Measurements from ENCODE around the gene ABCA13.

ABCA13 gene

GRCh38 chr7:48175019-48175418, 3.8 kb downstream of the ABCA13 start:
- TF ChIP-seq, protein P1, sequence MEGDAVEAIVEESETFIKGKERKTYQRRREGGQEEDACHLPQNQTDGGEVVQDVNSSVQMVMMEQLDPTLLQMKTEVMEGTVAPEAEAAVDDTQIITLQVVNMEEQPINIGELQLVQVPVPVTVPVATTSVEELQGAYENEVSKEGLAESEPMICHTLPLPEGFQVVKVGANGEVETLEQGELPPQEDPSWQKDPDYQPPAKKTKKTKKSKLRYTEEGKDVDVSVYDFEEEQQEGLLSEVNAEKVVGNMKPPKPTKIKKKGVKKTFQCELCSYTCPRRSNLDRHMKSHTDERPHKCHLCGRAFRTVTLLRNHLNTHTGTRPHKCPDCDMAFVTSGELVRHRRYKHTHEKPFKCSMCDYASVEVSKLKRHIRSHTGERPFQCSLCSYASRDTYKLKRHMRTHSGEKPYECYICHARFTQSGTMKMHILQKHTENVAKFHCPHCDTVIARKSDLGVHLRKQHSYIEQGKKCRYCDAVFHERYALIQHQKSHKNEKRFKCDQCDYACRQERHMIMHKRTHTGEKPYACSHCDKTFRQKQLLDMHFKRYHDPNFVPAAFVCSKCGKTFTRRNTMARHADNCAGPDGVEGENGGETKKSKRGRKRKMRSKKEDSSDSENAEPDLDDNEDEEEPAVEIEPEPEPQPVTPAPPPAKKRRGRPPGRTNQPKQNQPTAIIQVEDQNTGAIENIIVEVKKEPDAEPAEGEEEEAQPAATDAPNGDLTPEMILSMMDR (conservative IDR thresholded peaks at IDR 0.05), result no peak
- TF ChIP-seq ZFX (IDR thresholded peaks at IDR 0.05), result no peak
- no peak overlapping the region for H3K27ac ChIP-seq

- TF ChIP-seq, protein P1 (conservative IDR thresholded peaks at IDR 0.05), result no peak
- no peak for TF ChIP-seq ZFX (IDR thresholded peaks at IDR 0.05)
Measured at GRCh38 chr7:48176356-48176893, 5.2 kb downstream of the ABCA13 start.

DNA sequence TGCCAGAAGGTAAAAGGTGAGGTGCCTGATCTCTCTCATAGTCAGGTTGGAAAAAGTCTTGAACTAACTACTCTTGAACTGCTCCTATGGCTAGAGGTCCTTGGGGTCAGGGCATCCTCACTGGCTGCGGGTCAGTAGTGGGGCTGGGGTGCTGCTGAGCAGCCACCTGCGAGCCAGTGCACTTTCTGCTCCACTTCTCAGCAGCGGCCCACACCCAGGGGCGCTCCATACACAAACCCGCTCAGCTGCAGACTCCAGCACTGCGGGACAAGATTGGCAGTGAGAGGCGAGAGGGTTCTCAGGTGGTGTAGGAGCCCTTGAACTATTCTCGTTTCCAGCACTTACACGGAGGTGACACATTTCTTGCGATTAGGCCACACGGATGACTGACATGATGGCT, 6.0 kb downstream of the ABCA13 start:
- TF ChIP-seq ZFX (IDR thresholded peaks at IDR 0.05), result no peak
- TF ChIP-seq, protein P1 (conservative IDR thresholded peaks at IDR 0.05), result no peak
- H3K27ac ChIP-seq, result no peak overlapping the region

More at GRCh38 chr7:48176356-48176893, 5.2 kb downstream of the ABCA13 start:
- no peak overlapping the region for H3K27ac ChIP-seq

GRCh38 chr7:48179496-48180030, 8.3 kb downstream of the ABCA13 start:
- H3K27ac ChIP-seq, result no peak overlapping the region
- TF ChIP-seq ZFX (IDR thresholded peaks at IDR 0.05), result no peak

DNA sequence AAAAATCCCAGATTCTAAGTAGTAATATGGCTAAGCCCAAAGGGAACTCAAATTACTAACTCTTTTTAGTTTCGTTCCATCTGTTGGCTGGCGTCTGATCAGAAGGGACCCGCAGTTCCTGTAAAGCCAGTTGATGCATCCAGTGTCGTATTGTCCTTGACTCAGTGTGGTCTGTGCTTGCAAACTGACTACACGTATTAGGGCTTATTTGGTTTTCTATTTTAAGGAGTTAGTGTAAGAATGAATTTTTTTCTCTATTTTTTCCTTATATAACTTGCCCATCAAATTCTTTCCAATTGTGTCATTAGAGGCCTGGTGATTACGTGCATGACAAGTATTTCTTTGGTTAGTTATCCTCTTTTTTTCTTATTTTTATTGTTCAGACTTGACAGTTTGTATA, 9.7 kb downstream of the ABCA13 start:
- H3K27ac ChIP-seq, result no peak overlapping the region
- TF ChIP-seq ZFX (IDR thresholded peaks at IDR 0.05), result no peak
- TF ChIP-seq, protein P1 (conservative IDR thresholded peaks at IDR 0.05), result no peak

GRCh38 chr7:48182718-48183369, 11.6 kb downstream of the ABCA13 start:
- TF ChIP-seq ZFX (IDR thresholded peaks at IDR 0.05), result no peak
- TF ChIP-seq, protein P1 (conservative IDR thresholded peaks at IDR 0.05), result no peak
- no peak overlapping the region for H3K27ac ChIP-seq

DNA sequence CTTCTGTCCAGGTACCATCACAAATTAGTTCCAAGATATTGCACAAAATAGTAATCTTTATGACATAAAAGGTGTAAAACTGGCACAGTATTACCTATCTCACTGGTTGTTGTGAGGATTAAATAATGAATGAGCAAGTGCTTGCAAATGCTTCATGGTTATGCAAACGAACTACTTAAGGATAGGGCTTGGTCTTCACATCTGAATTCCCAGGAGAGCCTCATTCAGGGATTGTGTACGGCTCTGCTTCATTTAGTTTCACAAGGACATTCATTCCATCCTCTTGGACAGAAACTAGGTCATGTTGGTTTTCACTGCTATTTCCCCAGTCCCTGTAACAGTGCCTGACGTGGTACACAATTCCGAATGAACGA, 12.1 kb downstream of the ABCA13 start:
- H3K27ac ChIP-seq, result no peak overlapping the region
- TF ChIP-seq ZFX (IDR thresholded peaks at IDR 0.05), result no peak
- TF ChIP-seq, protein P1 (conservative IDR thresholded peaks at IDR 0.05), result no peak

DNA sequence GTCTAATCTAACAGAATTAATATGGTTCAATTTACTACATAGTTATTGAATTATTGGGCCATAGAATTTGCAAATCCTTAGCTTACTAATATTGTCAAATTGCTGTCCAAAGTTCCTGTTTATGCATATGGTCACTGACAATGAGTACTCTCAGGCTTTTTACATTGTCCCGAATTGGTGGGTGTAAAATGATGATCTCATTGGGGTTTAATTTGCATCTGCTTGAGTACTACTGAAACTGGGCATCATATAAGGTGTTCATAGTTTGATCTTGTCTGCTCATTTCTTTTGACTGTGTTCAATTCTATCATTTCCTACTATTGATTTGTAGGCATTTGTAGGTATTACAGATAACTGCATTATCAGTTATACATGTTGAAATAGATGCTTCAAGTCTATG, 12.7 kb downstream of the ABCA13 start:
- TF ChIP-seq, protein P1 (conservative IDR thresholded peaks at IDR 0.05), result no peak
- no peak for TF ChIP-seq ZFX (IDR thresholded peaks at IDR 0.05)

More for the DNA sequence above, 12.7 kb downstream of the ABCA13 start:
- no peak overlapping the region for H3K27ac ChIP-seq
